GM11168 (cell line): ENCODE results near the gene CALHM5.

Source experiments
- in situ Hi-C: fragments of 300-500 bp; cut with MboI; formaldehyde crosslinking; loops from one replicate; pipeline ENCODE4 v1.12.0; 2022; ENCODE audit warnings: low sequenced_read_pairs; ENCODE audit not compliant: unreplicated experiment

Gene CALHM5

DNA sequence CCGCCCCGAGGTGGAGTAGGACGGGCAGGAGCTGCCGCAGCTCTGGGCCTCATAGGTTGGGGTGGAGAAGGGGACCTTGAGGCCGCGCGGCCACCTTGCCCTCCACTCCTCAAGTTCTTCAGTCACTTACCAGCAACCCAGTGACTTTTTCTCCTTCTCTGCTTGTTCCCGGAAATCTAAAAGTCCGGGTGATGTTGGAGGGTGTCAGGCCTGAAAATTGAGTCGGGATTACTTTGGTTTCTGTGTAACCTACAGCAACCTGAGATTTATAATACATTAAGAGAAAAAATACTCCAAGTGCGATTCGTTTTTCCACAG lies 60.2 kb downstream of the CALHM5 start:
- in situ Hi-C loops = no loop called here

DNA sequence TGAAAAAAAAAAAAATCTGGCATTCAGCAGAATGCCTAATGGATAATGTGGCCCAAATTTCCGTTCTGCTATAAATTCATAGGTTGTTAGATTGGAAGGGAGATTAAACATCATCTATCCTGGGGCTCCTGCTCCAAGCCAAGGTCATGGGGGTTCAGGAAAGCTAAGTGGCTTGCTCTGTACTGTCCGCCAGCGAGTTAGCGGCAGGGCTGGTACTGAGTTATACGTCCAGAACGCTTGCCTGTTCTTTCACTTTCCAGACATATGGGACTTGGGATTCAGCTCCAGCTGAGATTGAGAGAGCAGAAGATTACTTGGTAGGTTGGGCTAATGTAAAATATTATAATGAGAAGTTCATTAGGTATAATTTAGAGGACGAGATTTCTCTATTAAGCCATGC lies 60.7 kb downstream of the CALHM5 start:
- in situ Hi-C loops = no loop called here
